Endothelial cell (in vitro differentiated cells): ENCODE results near the gene SERTM2. TPM values are rescaled to one million over a fixed set of nuclear protein-coding genes. Genes with fewer than 3 reads are reported as not detected.

Experiments
- DNase-seq: peaks from one replicate; pipeline ENCODE4 v3.0.0; 2021; ENCODE audit warnings: low spot score
- H3K27ac Mint-ChIP-seq: one replicate; pipeline ENCODE4 v1.8.0; 2021; ENCODE audit warnings: mixed read lengths, inconsistent platforms; ENCODE audit not compliant: unreplicated experiment
- H3K27me3 Mint-ChIP-seq: one replicate; pipeline ENCODE4 v1.8.0; 2021; ENCODE audit warnings: mild to moderate bottlenecking, moderate library complexity, mixed read lengths, inconsistent platforms; ENCODE audit not compliant: unreplicated experiment
- H3K36me3 Mint-ChIP-seq: one replicate; pipeline ENCODE4 v1.8.0; 2021; ENCODE audit warnings: mild to moderate bottlenecking, low read depth, mixed read lengths, inconsistent platforms; ENCODE audit not compliant: unreplicated experiment
- H3K4me1 Mint-ChIP-seq: one replicate; pipeline ENCODE4 v1.8.0; 2021; ENCODE audit warnings: mild to moderate bottlenecking, mixed read lengths, inconsistent platforms; ENCODE audit not compliant: unreplicated experiment
- H3K4me3 Mint-ChIP-seq: one replicate; pipeline ENCODE4 v1.8.0; 2021; ENCODE audit warnings: mild to moderate bottlenecking, mixed read lengths, inconsistent platforms; ENCODE audit not compliant: unreplicated experiment
- H3K9me3 Mint-ChIP-seq: one replicate; pipeline ENCODE4 v1.8.0; 2021; ENCODE audit warnings: mixed read lengths, inconsistent platforms; ENCODE audit not compliant: unreplicated experiment
- CTCF ChIP-seq: fragments of 200-600 bp; sonication (generic); IDR thresholded peaks from one replicate; pipeline ENCODE4 v1.5.0; 2021; ENCODE audit warnings: antibody characterized with exemption; ENCODE audit not compliant: unreplicated experiment
- long read RNA-seq: library from polyadenylated mRNA; unstranded; transcript quantifications from one replicate; pipeline ENCODE4 v2.0.0, GENCODE V29; 2020; ENCODE audit not compliant: unreplicated experiment
- total RNA-seq: library from RNA; stranded (reverse); fragmentation: NEBNext Ultra II Directional; extraction: Animal tissue kit (Norgen Biotek cat#: 25700); gene quantifications from one replicate; pipeline ENCODE4 v1.2.1, GENCODE V29; 2021; ENCODE audit not compliant: unreplicated experiment

SERTM2 gene
- 0.92 TPM for total RNA-seq
- long read RNA-seq: 0 reads

GRCh38 chrX:111511477-111511876 lies at the start of gene SERTM2:
Gene SERTM2, plus strand, starts transcription at chrX:111511645. Its CDS starts 7,213 bp downstream, at chrX:111518858.
- no peaks in the 10 kb centered on the region for H3K36me3 Mint-ChIP-seq
- H3K4me1 Mint-ChIP-seq: peaks cover 8% of the 10 kb centered on the region
- H3K4me3 Mint-ChIP-seq: peak within 1 kb of the TSS; percentile 65
- no peaks in the 10 kb centered on the region for H3K27me3 Mint-ChIP-seq
- no peak within 1 kb of the TSS for H3K27ac Mint-ChIP-seq
- no peak for DNase-seq
- no peaks in the 10 kb centered on the region for H3K9me3 Mint-ChIP-seq
- no peak for TF ChIP-seq CTCF

- Mint-ChIP-seq H3K4me1 (peaks cover 3% of the 10 kb centered on the region), H3K4me3 (no peak overlapping the region), H3K27me3 (peaks cover 2% of the 10 kb centered on the region), H3K27ac (no peak overlapping the region), H3K9me3 (no peaks in the 10 kb centered on the region), H3K36me3 (no peaks in the 10 kb centered on the region)
- DNase-seq: no peak
- no peak for TF ChIP-seq CTCF
Measured at GRCh38 chrX:111465669-111466068, 45.8 kb upstream of the SERTM2 start.

DNA sequence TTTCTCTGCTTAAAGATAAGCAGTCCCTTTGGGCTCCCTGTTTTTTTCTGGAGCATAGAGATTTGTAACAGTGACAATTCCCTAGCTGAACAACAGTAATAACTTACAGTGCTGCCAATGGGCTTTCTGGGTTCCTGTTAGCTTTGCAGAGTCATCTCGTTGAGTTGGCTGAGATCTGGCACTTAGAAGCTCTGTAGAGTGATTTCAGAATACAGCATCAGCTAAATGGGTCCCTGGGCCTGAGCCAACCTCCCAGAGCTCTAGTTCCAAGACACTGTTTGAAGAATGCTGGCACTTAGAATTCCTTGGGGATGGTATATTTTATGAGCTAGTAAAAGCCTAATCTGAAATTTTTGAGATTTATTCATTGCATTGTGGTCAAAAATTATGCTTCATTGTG lies 43.5 kb upstream of the SERTM2 start:
- peaks cover 2% of the 10 kb centered on the region for H3K27me3 Mint-ChIP-seq
- H3K4me3 Mint-ChIP-seq: no peak overlapping the region
- TF ChIP-seq CTCF: no peak
- H3K4me1 Mint-ChIP-seq: no peaks in the 10 kb centered on the region
- peaks cover 6% of the 10 kb centered on the region for H3K36me3 Mint-ChIP-seq
- H3K27ac Mint-ChIP-seq: no peak overlapping the region
- H3K9me3 Mint-ChIP-seq: peaks cover 6% of the 10 kb centered on the region
- DNase-seq: no peak

- H3K27ac Mint-ChIP-seq: no peak overlapping the region
- H3K4me3 Mint-ChIP-seq: no peak overlapping the region
- H3K27me3 Mint-ChIP-seq: peaks cover 2% of the 10 kb centered on the region
- H3K4me1 Mint-ChIP-seq: no peaks in the 10 kb centered on the region
- peaks cover 6% of the 10 kb centered on the region for H3K36me3 Mint-ChIP-seq
- TF ChIP-seq CTCF: no peak
- peaks cover 6% of the 10 kb centered on the region for H3K9me3 Mint-ChIP-seq
- no peak for DNase-seq
Measured at GRCh38 chrX:111470681-111471403, 40.6 kb upstream of the SERTM2 start.

GRCh38 chrX:111481896-111482295 lies 29.5 kb upstream of the SERTM2 start:
- Mint-ChIP-seq H3K27me3 (no peaks in the 10 kb centered on the region), H3K36me3 (no peaks in the 10 kb centered on the region), H3K4me1 (no peaks in the 10 kb centered on the region), H3K27ac (no peak overlapping the region), H3K4me3 (no peak overlapping the region), H3K9me3 (no peaks in the 10 kb centered on the region)
- TF ChIP-seq CTCF: no peak
- DNase-seq: no peak
